Measurements from ENCODE around the gene AXIN2. TPM values are rescaled to one million over a fixed set of nuclear protein-coding genes. Genes with fewer than 3 reads are reported as not detected.

AXIN2 gene
- polyA plus RNA-seq, 1 donor from 2014 or later: 26.7 TPM

DNA sequence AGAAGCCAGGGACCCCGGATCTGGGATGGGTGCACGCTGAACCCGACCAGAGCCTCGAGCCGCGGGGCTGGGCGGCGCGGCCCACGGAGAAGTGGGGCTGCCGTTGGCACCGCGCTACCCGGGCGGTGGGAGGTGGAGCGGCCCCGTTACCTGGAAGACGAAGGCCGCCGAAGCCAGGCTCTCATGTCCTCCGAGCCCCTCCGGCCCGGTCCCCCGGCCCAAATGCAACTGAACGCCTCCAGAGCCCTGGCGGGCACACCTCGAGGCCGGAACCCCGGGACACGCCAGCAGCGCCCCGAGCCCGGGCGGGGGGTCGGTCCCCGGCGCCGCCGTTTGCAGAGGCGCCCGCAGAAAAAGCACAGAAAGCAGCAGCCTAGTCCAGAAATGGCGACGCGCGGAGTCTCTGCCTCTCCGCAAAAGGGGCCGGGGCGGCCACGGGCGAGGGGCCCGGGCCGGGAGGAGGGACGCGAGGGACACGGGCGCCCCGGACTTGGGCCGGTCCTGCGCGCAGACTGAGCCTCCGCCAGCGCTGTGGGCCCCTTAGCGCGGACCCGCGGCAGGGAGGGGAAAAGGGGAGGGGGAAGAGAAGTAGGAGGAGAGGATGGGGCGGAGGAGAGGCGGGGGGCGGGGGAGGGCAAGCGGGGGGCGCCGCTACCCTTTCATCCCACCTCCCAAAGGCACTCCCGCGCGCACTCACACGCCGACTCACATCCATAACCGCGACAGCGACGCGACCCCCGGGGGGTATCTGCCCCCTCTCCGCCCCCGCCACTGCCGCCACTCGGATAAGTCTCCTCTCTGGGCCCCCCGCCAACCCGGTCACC is 1.4 kb downstream of the AXIN2 start:
- Histone ChIP-seq H3K9me2 (ENCODE audit: insufficient read depth, low read length) (no peaks in the 10 kb centered on the region), H3K27ac (ENCODE audit: low read length) (peak overlapping the region; percentile 74), H3K4me3 (ENCODE audit: low read length) (no peak overlapping the region), H3K27me3 (ENCODE audit: insufficient read depth, low read depth, low read length) (no peaks in the 10 kb centered on the region), H3K4me2 (ENCODE audit: low read length) (peak overlapping the region; percentile 86), H3K79me2 (replicated peaks; ENCODE audit: insufficient read depth, low read length) (no peaks in the 10 kb centered on the region), H3K9ac (ENCODE audit: low read length) (peak overlapping the region; percentile 86), H3K9me3 (ENCODE audit: low read length) (no peaks in the 10 kb centered on the region), H2AFZ (ENCODE audit: low read depth, low read length) (no peak overlapping the region), H3K36me3 (ENCODE audit: insufficient read depth, low read length) (no peaks in the 10 kb centered on the region), H3F3A (ENCODE audit: insufficient read depth, low read length, poor library complexity, severe bottlenecking) (no peaks in the 10 kb centered on the region), H4K20me1 (ENCODE audit: insufficient read depth) (peaks cover 25% of the 10 kb centered on the region)
- TF ChIP-seq POLR2AphosphoS5 (IDR thresholded peaks at IDR 0.05) (peak; percentile 46), TAF1 (IDR thresholded peaks at IDR 0.05; ENCODE audit: low read depth) (no peak), MXI1 (conservative IDR thresholded peaks at IDR 0.05; ENCODE audit: poor library complexity, severe bottlenecking) (peak; percentile 24), EP300 (conservative IDR thresholded peaks at IDR 0.05; ENCODE audit: poor library complexity, severe bottlenecking) (peak; percentile 20), SMC3 (conservative IDR thresholded peaks at IDR 0.05; ENCODE audit: poor library complexity) (peak; percentile 38), RAD21 (conservative IDR thresholded peaks at IDR 0.05) (peak; percentile 43)
- TF ChIP-seq, protein P1, sequence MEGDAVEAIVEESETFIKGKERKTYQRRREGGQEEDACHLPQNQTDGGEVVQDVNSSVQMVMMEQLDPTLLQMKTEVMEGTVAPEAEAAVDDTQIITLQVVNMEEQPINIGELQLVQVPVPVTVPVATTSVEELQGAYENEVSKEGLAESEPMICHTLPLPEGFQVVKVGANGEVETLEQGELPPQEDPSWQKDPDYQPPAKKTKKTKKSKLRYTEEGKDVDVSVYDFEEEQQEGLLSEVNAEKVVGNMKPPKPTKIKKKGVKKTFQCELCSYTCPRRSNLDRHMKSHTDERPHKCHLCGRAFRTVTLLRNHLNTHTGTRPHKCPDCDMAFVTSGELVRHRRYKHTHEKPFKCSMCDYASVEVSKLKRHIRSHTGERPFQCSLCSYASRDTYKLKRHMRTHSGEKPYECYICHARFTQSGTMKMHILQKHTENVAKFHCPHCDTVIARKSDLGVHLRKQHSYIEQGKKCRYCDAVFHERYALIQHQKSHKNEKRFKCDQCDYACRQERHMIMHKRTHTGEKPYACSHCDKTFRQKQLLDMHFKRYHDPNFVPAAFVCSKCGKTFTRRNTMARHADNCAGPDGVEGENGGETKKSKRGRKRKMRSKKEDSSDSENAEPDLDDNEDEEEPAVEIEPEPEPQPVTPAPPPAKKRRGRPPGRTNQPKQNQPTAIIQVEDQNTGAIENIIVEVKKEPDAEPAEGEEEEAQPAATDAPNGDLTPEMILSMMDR (IDR thresholded peaks at IDR 0.05; ENCODE audit: poor library complexity, severe bottlenecking): no peak
- TF ChIP-seq, protein P2, sequence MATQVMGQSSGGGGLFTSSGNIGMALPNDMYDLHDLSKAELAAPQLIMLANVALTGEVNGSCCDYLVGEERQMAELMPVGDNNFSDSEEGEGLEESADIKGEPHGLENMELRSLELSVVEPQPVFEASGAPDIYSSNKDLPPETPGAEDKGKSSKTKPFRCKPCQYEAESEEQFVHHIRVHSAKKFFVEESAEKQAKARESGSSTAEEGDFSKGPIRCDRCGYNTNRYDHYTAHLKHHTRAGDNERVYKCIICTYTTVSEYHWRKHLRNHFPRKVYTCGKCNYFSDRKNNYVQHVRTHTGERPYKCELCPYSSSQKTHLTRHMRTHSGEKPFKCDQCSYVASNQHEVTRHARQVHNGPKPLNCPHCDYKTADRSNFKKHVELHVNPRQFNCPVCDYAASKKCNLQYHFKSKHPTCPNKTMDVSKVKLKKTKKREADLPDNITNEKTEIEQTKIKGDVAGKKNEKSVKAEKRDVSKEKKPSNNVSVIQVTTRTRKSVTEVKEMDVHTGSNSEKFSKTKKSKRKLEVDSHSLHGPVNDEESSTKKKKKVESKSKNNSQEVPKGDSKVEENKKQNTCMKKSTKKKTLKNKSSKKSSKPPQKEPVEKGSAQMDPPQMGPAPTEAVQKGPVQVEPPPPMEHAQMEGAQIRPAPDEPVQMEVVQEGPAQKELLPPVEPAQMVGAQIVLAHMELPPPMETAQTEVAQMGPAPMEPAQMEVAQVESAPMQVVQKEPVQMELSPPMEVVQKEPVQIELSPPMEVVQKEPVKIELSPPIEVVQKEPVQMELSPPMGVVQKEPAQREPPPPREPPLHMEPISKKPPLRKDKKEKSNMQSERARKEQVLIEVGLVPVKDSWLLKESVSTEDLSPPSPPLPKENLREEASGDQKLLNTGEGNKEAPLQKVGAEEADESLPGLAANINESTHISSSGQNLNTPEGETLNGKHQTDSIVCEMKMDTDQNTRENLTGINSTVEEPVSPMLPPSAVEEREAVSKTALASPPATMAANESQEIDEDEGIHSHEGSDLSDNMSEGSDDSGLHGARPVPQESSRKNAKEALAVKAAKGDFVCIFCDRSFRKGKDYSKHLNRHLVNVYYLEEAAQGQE (IDR thresholded peaks at IDR 0.05; ENCODE audit: borderline replicate concordance): no peak

DNA sequence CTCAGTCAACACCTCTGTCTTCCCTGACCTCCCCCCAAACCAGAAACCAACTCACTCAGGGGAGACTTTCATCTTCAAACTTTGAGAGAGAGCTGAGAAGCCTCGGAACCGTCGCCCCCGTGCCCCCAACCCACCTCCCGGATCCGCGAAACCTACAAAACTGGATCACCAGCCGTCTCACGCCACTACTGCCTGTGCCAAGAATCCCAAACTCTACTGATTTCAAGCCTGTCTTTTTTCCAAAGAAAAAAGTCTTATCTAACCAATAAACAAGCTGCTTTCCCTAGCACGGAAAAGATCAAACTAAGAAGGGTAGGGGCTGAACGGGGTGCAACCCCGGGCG is 2.0 kb downstream of the AXIN2 start:
- Histone ChIP-seq H3K9me3 (ENCODE audit: low read length) (no peaks in the 10 kb centered on the region), H3F3A (ENCODE audit: insufficient read depth, low read length, poor library complexity, severe bottlenecking) (no peaks in the 10 kb centered on the region), H4K20me1 (ENCODE audit: insufficient read depth) (peaks cover 25% of the 10 kb centered on the region), H3K4me2 (ENCODE audit: low read length) (peak overlapping the region; percentile 86), H3K36me3 (ENCODE audit: insufficient read depth, low read length) (no peaks in the 10 kb centered on the region), H2AFZ (ENCODE audit: low read depth, low read length) (no peak overlapping the region), H3K27ac (ENCODE audit: low read length) (peak overlapping the region; percentile 74), H3K4me3 (ENCODE audit: low read length) (no peak overlapping the region), H3K9me2 (ENCODE audit: insufficient read depth, low read length) (no peaks in the 10 kb centered on the region), H3K9ac (ENCODE audit: low read length) (peak overlapping the region; percentile 86), H3K27me3 (ENCODE audit: insufficient read depth, low read depth, low read length) (no peaks in the 10 kb centered on the region), H3K79me2 (replicated peaks; ENCODE audit: insufficient read depth, low read length) (no peaks in the 10 kb centered on the region)
- TF ChIP-seq, protein P2 (IDR thresholded peaks at IDR 0.05; ENCODE audit: borderline replicate concordance): no peak
- TF ChIP-seq RAD21 (conservative IDR thresholded peaks at IDR 0.05): no peak
- TF ChIP-seq, protein P1 (IDR thresholded peaks at IDR 0.05; ENCODE audit: poor library complexity, severe bottlenecking): no peak
- TF ChIP-seq TAF1 (IDR thresholded peaks at IDR 0.05; ENCODE audit: low read depth): no peak
- TF ChIP-seq MXI1 (conservative IDR thresholded peaks at IDR 0.05; ENCODE audit: poor library complexity, severe bottlenecking): no peak
- TF ChIP-seq EP300 (conservative IDR thresholded peaks at IDR 0.05; ENCODE audit: poor library complexity, severe bottlenecking): no peak
- no peak for TF ChIP-seq SMC3 (conservative IDR thresholded peaks at IDR 0.05; ENCODE audit: poor library complexity)
